HG03378 (cell line): Measurements from ENCODE around the gene EGR1.
"Not testable (repeated sequence)": the region's sequence is repeated elsewhere in the genome, so short reads cannot be mapped to it uniquely, and the experiment has no call there.

Experiments used
- ATAC-seq: cut with Tn5 transposase; IDR thresholded peaks from one replicate; pipeline ENCODE4 v1.9.1; 2021; ENCODE audit warnings: mild to moderate bottlenecking, moderate library complexity; ENCODE audit not compliant: unreplicated experiment

Gene EGR1

DNA sequence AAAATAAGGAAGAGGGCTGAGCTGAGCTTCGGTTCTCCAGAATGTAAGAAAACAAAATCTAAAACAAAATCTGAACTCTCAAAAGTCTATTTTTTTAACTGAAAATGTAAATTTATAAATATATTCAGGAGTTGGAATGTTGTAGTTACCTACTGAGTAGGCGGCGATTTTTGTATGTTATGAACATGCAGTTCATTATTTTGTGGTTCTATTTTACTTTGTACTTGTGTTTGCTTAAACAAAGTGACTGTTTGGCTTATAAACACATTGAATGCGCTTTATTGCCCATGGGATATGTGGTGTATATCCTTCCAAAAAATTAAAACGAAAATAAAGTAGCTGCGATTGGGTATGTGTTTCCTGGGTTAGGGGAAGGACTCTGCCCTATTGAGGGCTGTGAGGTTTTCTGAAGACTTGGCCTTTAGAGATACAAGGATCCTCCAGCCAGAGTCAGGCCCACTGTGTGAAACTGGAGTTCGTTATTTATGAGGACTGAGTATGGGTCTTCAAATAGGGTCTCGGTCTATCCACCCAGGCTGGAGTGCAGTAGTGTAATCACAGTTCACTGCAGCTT is 3.8 kb downstream of the EGR1 start:
- ATAC-seq, result no peak

- ATAC-seq, result no peak
Measured at GRCh38 chr5:138469540-138470321, 4.5 kb downstream of the EGR1 start.

- ATAC-seq, result no peak
Measured at GRCh38 chr5:138470322-138471051, 5.2 kb downstream of the EGR1 start.

DNA sequence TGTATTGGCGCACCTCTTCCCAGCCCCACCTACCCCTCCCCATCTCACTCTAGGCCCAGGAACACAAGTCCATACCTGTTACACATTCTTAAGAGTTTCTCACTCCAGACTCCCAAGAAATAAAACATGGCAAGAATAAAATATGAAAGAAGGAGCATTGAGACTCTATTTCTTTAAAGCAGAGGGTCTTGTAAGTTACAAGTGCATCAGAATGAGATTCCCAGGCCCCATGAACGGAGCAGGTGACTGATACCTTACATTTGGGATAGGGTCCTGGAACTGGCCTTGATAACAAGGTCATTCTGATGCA is 5.7 kb downstream of the EGR1 start:
- no peak for ATAC-seq

DNA sequence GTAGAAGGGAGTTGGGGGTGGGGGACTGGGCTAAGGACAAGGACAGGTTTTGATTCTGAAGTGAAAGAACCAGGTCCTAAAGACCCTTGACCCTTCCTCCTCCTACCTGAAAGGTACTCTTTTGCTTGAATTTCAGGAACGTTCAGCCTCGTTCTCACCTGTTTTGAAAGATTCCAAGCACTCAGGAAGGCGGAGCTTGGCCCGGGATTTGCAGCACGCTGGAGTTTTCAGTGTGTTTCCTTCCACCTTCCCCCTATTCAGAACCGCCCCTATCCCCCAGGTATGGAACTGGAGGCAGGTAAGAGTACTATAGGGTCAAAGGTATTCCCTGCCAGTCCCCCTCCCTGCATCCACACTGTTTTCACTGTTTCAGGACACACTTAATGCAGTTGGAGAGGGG is 7.1 kb downstream of the EGR1 start:
- ATAC-seq, result no peak

DNA sequence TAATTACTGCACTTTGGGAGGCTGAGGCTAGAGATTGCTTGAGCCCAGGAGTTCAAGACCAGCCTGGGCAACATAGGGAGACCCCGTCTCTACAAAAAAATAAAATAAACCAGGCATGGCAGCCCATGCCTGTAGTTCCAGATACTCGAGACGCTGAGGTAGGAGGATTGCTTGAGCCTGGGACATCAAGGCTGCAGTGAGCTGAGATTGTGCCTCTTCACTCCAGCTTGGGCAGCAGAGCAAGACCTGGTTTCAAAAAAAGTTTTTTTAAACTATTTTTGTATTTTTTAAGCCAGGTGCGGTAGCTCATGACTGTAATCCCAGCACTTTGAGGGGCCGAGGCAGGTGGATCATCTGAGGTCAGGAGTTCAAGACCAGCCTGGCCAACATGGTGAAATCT is 7.9 kb downstream of the EGR1 start:
- not testable (repeated sequence) for ATAC-seq

GRCh38 chr5:138476918-138477317 is 11.6 kb downstream of the EGR1 start:
- ATAC-seq, result no peak

- ATAC-seq, result no peak
Measured at GRCh38 chr5:138482638-138483037, 17.4 kb downstream of the EGR1 start.

DNA sequence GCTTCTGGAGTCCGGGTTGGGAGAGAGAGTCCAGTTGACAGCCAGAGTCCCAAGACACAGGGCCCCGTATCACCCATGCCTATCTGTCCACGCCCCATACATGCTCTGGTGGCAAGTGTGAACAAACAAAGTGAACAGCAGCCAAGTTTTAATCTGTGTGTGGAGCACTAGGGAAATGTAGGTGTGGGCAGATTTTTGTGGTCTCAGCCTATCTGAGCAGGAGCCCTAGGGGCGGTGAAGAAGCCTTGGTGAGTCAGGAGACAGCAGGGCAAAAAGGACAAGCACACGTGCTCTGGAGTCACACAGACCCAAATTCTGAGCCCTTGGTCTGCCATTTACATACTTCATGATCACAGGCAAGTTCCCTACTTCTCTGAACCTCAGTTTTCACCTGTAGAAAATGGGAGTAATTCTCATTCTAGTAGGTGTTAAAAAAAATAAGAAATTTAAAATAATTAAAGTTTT is 23.2 kb downstream of the EGR1 start:
- ATAC-seq, result no peak

DNA sequence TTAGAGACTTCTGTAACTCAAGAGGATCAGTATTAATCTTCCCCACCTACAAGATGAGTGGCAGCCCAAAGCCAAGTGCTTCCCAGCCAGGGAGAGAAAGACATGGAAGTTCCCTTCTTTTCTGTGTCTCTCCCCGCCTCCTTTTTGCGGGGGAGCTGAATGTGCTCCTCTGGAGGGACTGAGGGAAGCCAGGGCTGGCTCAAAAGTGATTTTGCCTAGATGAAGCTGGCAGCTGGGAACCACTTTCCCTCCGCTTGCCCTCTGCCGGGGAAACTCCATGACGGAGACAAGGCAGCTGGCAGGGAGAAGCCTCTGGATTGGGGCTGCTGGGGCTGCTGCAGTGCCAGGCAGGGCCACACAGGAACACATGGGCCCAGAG is 24.4 kb downstream of the EGR1 start:
- ATAC-seq, result no peak

- no peak for ATAC-seq
Measured at GRCh38 chr5:138490648-138491283, 25.5 kb downstream of the EGR1 start.

GRCh38 chr5:138491284-138491648 is 26.0 kb downstream of the EGR1 start:
- ATAC-seq, result no peak

GRCh38 chr5:138491669-138492559 is 26.6 kb downstream of the EGR1 start:
- ATAC-seq, result peak; percentile 72

- ATAC-seq, result no peak
Measured at GRCh38 chr5:138492560-138493045, 27.3 kb downstream of the EGR1 start.

DNA sequence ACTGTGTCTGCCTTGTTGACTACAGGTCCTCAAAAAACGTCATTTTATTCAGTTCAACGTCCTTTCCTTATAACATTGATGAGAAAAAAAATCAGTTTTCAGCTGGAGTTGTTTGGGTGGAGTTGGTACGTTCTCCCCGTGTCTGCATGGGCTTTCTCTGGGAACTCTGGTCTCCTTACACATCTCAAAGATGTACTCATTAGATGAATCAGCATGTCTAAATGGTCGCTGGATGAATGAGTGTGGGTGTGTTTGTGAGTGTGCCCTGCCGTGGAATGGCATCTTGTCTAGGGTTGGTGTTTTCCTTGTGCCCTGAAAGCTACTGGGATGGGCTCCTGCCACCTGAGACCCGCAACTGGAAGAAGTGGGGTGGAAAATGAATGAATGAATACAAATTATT is 30.1 kb downstream of the EGR1 start:
- no peak for ATAC-seq

DNA sequence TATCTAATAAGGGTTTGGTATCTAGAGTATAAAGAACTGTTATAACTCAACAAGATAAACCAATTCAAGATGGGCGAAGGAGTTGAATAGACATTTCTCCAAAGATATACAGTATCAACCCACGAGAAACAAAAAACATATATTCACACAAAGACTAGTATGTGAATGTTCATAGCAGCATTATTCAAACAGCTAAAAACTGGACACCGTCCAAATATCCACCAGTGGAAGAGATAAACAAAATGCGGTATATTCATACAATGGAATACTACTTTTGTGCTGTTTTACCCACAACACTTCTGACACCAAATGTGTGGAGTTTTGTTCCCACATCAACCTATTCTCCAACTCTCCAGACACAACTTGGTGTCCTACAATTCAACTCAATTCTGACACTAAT is 33.1 kb downstream of the EGR1 start:
- no peak for ATAC-seq

GRCh38 chr5:138502121-138502520 is 36.8 kb downstream of the EGR1 start:
- no peak for ATAC-seq

GRCh38 chr5:138502521-138502920 is 37.2 kb downstream of the EGR1 start:
- no peak for ATAC-seq

- peak; percentile 47 for ATAC-seq
Measured at GRCh38 chr5:138503487-138504270, 38.4 kb downstream of the EGR1 start.

DNA sequence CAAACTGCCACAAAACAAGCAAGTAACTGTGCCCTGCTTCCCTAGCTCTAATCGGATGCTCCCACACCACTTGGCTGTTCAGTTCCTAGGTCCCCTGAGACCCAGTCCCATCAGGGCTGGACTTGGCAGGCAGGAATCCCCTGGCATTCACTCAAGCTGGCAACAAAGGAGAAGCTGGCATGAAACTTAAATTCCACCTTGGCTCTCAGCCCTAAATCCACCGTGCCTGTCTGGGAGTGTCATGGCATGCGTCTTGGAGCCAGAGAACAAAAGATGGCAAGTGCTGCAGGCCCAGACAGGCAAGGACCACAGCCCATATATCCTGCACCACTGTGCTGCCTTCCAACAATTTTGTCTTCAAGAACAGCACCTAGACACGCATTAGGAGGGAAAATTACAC is 39.5 kb downstream of the EGR1 start:
- no peak for ATAC-seq
